ENCODE results near the gene AUH.
A peak's percentile ranks its signal among the peaks of the same experiment; 100 is the strongest.
"Not testable (repeated sequence)": the region's sequence is repeated elsewhere in the genome, so short reads cannot be mapped to it uniquely, and the experiment has no call there.

AUH gene

GRCh38 chr9:91378695-91379127 lies 17.0 kb upstream of the AUH start:
- Histone ChIP-seq H3K27me3 (ENCODE audit: control insufficient read depth in 1 of 2, insufficient read depth in 1 of 2, low read length in 2 of 2) (no peaks in the 10 kb centered on the region), H3K4ac (ENCODE audit: low read depth in 1 of 2, low read length in 2 of 2) (no peak overlapping the region), H3K23ac (ENCODE audit: low read length in 2 of 2) (no peak overlapping the region), H3K4me2 (ENCODE audit: low read length, poor library complexity, severe bottlenecking) (no peak overlapping the region), H3K36me3 (ENCODE audit: control insufficient read depth in 1 of 2, insufficient read depth in 2 of 2, low read depth in 1 of 2, low read length in 2 of 2) (no peaks in the 10 kb centered on the region), H2AK5ac (ENCODE audit: low read length, severe bottlenecking) (no peak overlapping the region), H2BK5ac (ENCODE audit: low read depth, low read length, poor library complexity, severe bottlenecking) (no peak overlapping the region), H4K91ac (ENCODE audit: low read length) (no peak overlapping the region), H4K8ac (ENCODE audit: low read length) (no peak overlapping the region), H2BK12ac (ENCODE audit: low read length in 2 of 2) (no peak overlapping the region), H3K14ac (ENCODE audit: low read length in 2 of 2) (no peak overlapping the region), H3K79me1 (replicated peaks; ENCODE audit: low read length, poor library complexity, severe bottlenecking) (no peaks in the 10 kb centered on the region), H2BK120ac (ENCODE audit: low read depth, low read length) (no peak overlapping the region), H2BK15ac (ENCODE audit: low read depth, poor library complexity, severe bottlenecking) (no peak overlapping the region), H3K18ac (ENCODE audit: low read depth in 1 of 2, low read length in 2 of 2) (no peak overlapping the region), H3K9ac (ENCODE audit: low read length) (peak overlapping the region; percentile 3), H3K9me3 (ENCODE audit: control insufficient read depth, low read length) (no peaks in the 10 kb centered on the region), H2AFZ (ENCODE audit: low read depth, low read length) (no peak overlapping the region), H3K4me1 (ENCODE audit: control insufficient read depth, insufficient read depth, low read depth, low read length) (no peaks in the 10 kb centered on the region), H3K27ac (ENCODE audit: low read length, poor library complexity, severe bottlenecking) (no peak overlapping the region), H3K4me3 (ENCODE audit: insufficient read depth in 1 of 2, low read depth in 1 of 2, low read length in 2 of 2) (no peak overlapping the region)
- 14% methylated on average over 1 of the region's 2 CpGs for WGBS
- peak; percentile 71 for DNase-seq

DNA sequence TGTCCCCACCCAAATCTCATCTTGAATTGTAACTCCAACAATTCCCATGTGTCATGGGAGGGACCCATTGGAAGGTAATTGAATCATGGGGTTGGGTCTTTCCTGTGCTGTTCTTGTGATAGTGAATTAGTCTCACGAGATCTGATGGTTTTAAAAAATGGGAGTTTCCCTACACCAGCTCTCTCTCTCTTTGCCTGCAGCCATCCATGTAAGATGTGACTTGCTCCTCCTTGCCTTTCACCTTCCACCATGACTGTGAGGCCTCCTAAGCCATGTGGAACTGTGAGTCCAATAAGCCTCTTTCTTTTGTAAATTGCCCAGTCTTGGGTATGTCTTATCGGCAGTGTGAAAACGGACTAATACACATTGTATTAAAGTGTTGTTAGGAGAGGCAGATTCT lies 16.3 kb upstream of the AUH start:
- H3K9me3 ChIP-seq (ENCODE audit: control insufficient read depth, low read length); H3K27ac ChIP-seq (ENCODE audit: low read length, poor library complexity, severe bottlenecking); H3K23ac ChIP-seq (ENCODE audit: low read length in 2 of 2); H4K8ac ChIP-seq (ENCODE audit: low read length); H3K18ac ChIP-seq (ENCODE audit: low read depth in 1 of 2, low read length in 2 of 2); H2BK120ac ChIP-seq (ENCODE audit: low read depth, low read length); H3K4me3 ChIP-seq (ENCODE audit: insufficient read depth in 1 of 2, low read depth in 1 of 2, low read length in 2 of 2); H2BK5ac ChIP-seq (ENCODE audit: low read depth, low read length, poor library complexity, severe bottlenecking); H3K14ac ChIP-seq (ENCODE audit: low read length in 2 of 2); DNase-seq; H3K36me3 ChIP-seq (ENCODE audit: control insufficient read depth in 1 of 2, insufficient read depth in 2 of 2, low read depth in 1 of 2, low read length in 2 of 2); H3K79me1 ChIP-seq (replicated peaks; ENCODE audit: low read length, poor library complexity, severe bottlenecking); H3K27me3 ChIP-seq (ENCODE audit: control insufficient read depth in 1 of 2, insufficient read depth in 1 of 2, low read length in 2 of 2); H2BK15ac ChIP-seq (ENCODE audit: low read depth, poor library complexity, severe bottlenecking); H3K4me2 ChIP-seq (ENCODE audit: low read length, poor library complexity, severe bottlenecking); H4K91ac ChIP-seq (ENCODE audit: low read length); H2AK5ac ChIP-seq (ENCODE audit: low read length, severe bottlenecking); H2BK12ac ChIP-seq (ENCODE audit: low read length in 2 of 2); H3K4me1 ChIP-seq (ENCODE audit: control insufficient read depth, insufficient read depth, low read depth, low read length); H2AFZ ChIP-seq (ENCODE audit: low read depth, low read length): not testable (repeated sequence)
- WGBS = 100% methylated on average over 1 of the region's 3 CpGs
- Histone ChIP-seq H3K4ac (ENCODE audit: low read depth in 1 of 2, low read length in 2 of 2) (peak overlapping the region in 1 of 2 experiments; percentile 28), H3K9ac (ENCODE audit: low read length) (peak overlapping the region; percentile 3)

- no peak overlapping the region for H2AFZ ChIP-seq (ENCODE audit: low read depth, low read length)
- H3K4me2 ChIP-seq (ENCODE audit: low read length, poor library complexity, severe bottlenecking) = no peak overlapping the region
- H2BK12ac ChIP-seq (ENCODE audit: low read length in 2 of 2) = no peak overlapping the region
- H3K9me3 ChIP-seq (ENCODE audit: control insufficient read depth, low read length) = no peaks in the 10 kb centered on the region
- H3K4me3 ChIP-seq (ENCODE audit: insufficient read depth in 1 of 2, low read depth in 1 of 2, low read length in 2 of 2) = no peak overlapping the region
- no peak overlapping the region for H4K8ac ChIP-seq (ENCODE audit: low read length)
- H3K79me1 ChIP-seq (replicated peaks; ENCODE audit: low read length, poor library complexity, severe bottlenecking) = no peaks in the 10 kb centered on the region
- no peak overlapping the region for H2BK15ac ChIP-seq (ENCODE audit: low read depth, poor library complexity, severe bottlenecking)
- H3K27ac ChIP-seq (ENCODE audit: low read length, poor library complexity, severe bottlenecking) = no peak overlapping the region
- H3K4ac ChIP-seq (ENCODE audit: low read depth in 1 of 2, low read length in 2 of 2) = no peak overlapping the region
- H3K36me3 ChIP-seq (ENCODE audit: control insufficient read depth in 1 of 2, insufficient read depth in 2 of 2, low read depth in 1 of 2, low read length in 2 of 2) = no peaks in the 10 kb centered on the region
- DNase-seq = peak; percentile 61
- no peak overlapping the region for H2AK5ac ChIP-seq (ENCODE audit: low read length, severe bottlenecking)
- no peaks in the 10 kb centered on the region for H3K27me3 ChIP-seq (ENCODE audit: control insufficient read depth in 1 of 2, insufficient read depth in 1 of 2, low read length in 2 of 2)
- no peak overlapping the region for H2BK120ac ChIP-seq (ENCODE audit: low read depth, low read length)
- H3K9ac ChIP-seq (ENCODE audit: low read length) = no peak overlapping the region
- H2BK5ac ChIP-seq (ENCODE audit: low read depth, low read length, poor library complexity, severe bottlenecking) = no peak overlapping the region
- no peak overlapping the region for H4K91ac ChIP-seq (ENCODE audit: low read length)
- no peak overlapping the region for H3K14ac ChIP-seq (ENCODE audit: low read length in 2 of 2)
- no peak overlapping the region for H3K18ac ChIP-seq (ENCODE audit: low read depth in 1 of 2, low read length in 2 of 2)
- WGBS = 83% methylated on average over 3 of the region's 4 CpGs
- no peak overlapping the region for H3K23ac ChIP-seq (ENCODE audit: low read length in 2 of 2)
- no peaks in the 10 kb centered on the region for H3K4me1 ChIP-seq (ENCODE audit: control insufficient read depth, insufficient read depth, low read depth, low read length)
These were observed 14.5 kb upstream of the AUH start for GRCh38 chr9:91376239-91376638.

DNA sequence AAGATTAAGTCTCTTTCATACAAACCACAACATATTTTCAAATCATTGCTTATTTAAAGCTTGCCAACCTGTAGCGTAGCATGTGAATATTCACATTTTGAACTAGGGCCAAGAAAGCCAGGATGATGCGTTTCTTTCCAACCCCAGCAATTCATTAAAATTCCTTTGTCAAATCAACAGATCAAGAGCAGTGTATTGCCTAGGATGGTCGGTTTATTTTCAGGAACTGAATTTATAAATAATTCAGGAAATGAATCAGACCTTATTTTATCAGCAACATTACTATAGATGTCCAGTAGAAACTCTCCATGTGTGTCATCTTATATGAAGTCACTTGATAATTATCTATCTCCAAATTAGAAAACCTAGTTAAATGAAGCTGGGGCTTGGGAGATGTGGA lies 13.2 kb upstream of the AUH start:
- no peak overlapping the region for H2AFZ ChIP-seq (ENCODE audit: low read depth, low read length)
- H3K4ac ChIP-seq (ENCODE audit: low read depth in 1 of 2, low read length in 2 of 2) = no peak overlapping the region
- H3K27ac ChIP-seq (ENCODE audit: low read length, poor library complexity, severe bottlenecking) = no peak overlapping the region
- no peak overlapping the region for H2BK12ac ChIP-seq (ENCODE audit: low read length in 2 of 2)
- H4K91ac ChIP-seq (ENCODE audit: low read length) = no peak overlapping the region
- H3K9me3 ChIP-seq (ENCODE audit: control insufficient read depth, low read length) = no peaks in the 10 kb centered on the region
- H2BK120ac ChIP-seq (ENCODE audit: low read depth, low read length) = no peak overlapping the region
- H3K36me3 ChIP-seq (ENCODE audit: control insufficient read depth in 1 of 2, insufficient read depth in 2 of 2, low read depth in 1 of 2, low read length in 2 of 2) = no peaks in the 10 kb centered on the region
- H4K8ac ChIP-seq (ENCODE audit: low read length) = no peak overlapping the region
- H3K4me1 ChIP-seq (ENCODE audit: control insufficient read depth, insufficient read depth, low read depth, low read length) = no peaks in the 10 kb centered on the region
- no peaks in the 10 kb centered on the region for H3K79me1 ChIP-seq (replicated peaks; ENCODE audit: low read length, poor library complexity, severe bottlenecking)
- H3K14ac ChIP-seq (ENCODE audit: low read length in 2 of 2) = no peak overlapping the region
- no peak overlapping the region for H3K23ac ChIP-seq (ENCODE audit: low read length in 2 of 2)
- no peak overlapping the region for H3K4me2 ChIP-seq (ENCODE audit: low read length, poor library complexity, severe bottlenecking)
- peak overlapping the region; percentile 8 for H3K9ac ChIP-seq (ENCODE audit: low read length)
- no peaks in the 10 kb centered on the region for H3K27me3 ChIP-seq (ENCODE audit: control insufficient read depth in 1 of 2, insufficient read depth in 1 of 2, low read length in 2 of 2)
- H2BK15ac ChIP-seq (ENCODE audit: low read depth, poor library complexity, severe bottlenecking) = no peak overlapping the region
- no peak overlapping the region for H3K4me3 ChIP-seq (ENCODE audit: insufficient read depth in 1 of 2, low read depth in 1 of 2, low read length in 2 of 2)
- H2AK5ac ChIP-seq (ENCODE audit: low read length, severe bottlenecking) = no peak overlapping the region
- H2BK5ac ChIP-seq (ENCODE audit: low read depth, low read length, poor library complexity, severe bottlenecking) = no peak overlapping the region
- peak overlapping the region in 1 of 2 experiments; percentile 80 for H3K18ac ChIP-seq (ENCODE audit: low read depth in 1 of 2, low read length in 2 of 2)
- peak; percentile 70 for DNase-seq
- WGBS = 42% methylated on average over 2 of the region's 3 CpGs

All from mesenchymal stem cell (in vitro differentiated cells and primary cell).